Osteoblast (primary cell): ENCODE measurements around the gene ITIH4. TPM values are rescaled to one million over a fixed set of nuclear protein-coding genes. Genes with fewer than 3 reads are reported as not detected.

Experiments
- DNase-seq: peaks from one replicate; pipeline ENCODE4 v3.0.0; 2011; ENCODE audit warnings: low spot score, mixed read lengths; ENCODE audit not compliant: insufficient read length; ENCODE audit errors: missing footprints
- H2AFZ ChIP-seq: 2 replicates; pipeline ENCODE4 v1.6.0; 2011; ENCODE audit warnings: mild to moderate bottlenecking, low read length
- H3K27ac ChIP-seq: 2 replicates; pipeline ENCODE4 v1.5.1; 2011; ENCODE audit warnings: mild to moderate bottlenecking, low read depth, low read length, moderate library complexity
- H3K27me3 ChIP-seq: 2 replicates; pipeline ENCODE4 v1.6.0; 2012; ENCODE audit warnings: mild to moderate bottlenecking, control low read depth, inconsistent platforms, low read length, moderate library complexity; ENCODE audit not compliant: insufficient read depth
- H3K36me3 ChIP-seq: 2 replicates; pipeline ENCODE4 v1.5.1; 2011; ENCODE audit warnings: mild to moderate bottlenecking, low read length, control low read depth, moderate library complexity; ENCODE audit not compliant: insufficient read depth
- H3K4me1 ChIP-seq: 2 replicates; pipeline ENCODE4 v1.5.1; 2011; ENCODE audit warnings: mild to moderate bottlenecking, low read length, control low read depth, moderate library complexity; ENCODE audit not compliant: insufficient read depth
- H3K4me2 ChIP-seq: 2 replicates; pipeline ENCODE4 v1.6.0; 2011; ENCODE audit warnings: mild to moderate bottlenecking, low read length; ENCODE audit not compliant: insufficient read depth
- H3K4me3 ChIP-seq: fragments of 200-600 bp; sonication (generic); 3 replicates; pipeline ENCODE4 v1.5.1; 2012; ENCODE audit warnings: mild to moderate bottlenecking, low read length, inconsistent platforms; ENCODE audit not compliant: insufficient read depth
- H3K79me2 ChIP-seq: 2 replicates; pipeline ENCODE4 v1.6.0; 2012; ENCODE audit warnings: mild to moderate bottlenecking, low read length, control low read depth, inconsistent platforms; ENCODE audit not compliant: insufficient read depth
- H3K9me3 ChIP-seq: 2 replicates; pipeline ENCODE4 v1.5.1; 2011; ENCODE audit warnings: low read depth, low read length, control low read depth
- H4K20me1 ChIP-seq: 2 replicates; pipeline ENCODE4 v1.6.0; 2012; ENCODE audit warnings: mild to moderate bottlenecking, low read length, control low read depth; ENCODE audit not compliant: insufficient read depth
- total RNA-seq: library from RNA; depleted of rRNA; stranded (reverse); fragments of >200 nt; gene quantifications from 2 replicates; pipeline ENCODE4 v1.2.3, GENCODE V29; 2012
- TF ChIP-seq, protein P1 (sequence below): IDR thresholded peaks from 2 replicates; pipeline ENCODE4 v1.5.1; 2011; ENCODE audit warnings: mild to moderate bottlenecking, low read depth, low read length, moderate library complexity; ENCODE audit errors: extremely low read depth

The ITIH4 gene
- total RNA-seq, 1 donor = 2.5 TPM

DNA sequence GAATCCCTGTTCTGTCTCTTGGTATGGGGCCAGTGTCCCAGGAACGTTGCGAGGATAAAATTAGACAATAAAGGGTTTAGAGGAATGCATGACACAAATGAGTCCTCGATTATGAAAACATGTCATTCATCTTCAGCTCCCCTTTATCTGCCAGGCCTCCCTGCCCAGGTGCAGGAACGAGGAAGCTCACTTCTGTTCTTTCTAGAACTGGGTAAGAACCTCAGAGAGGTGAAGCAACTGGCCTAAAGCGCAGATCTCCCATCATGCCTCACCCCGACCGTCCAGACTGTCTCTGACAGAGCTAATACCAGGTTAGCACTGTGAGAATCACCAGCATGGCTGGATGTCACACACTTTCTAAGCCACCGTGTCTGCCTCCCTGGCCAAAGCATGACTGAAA lies 54.6 kb downstream of the ITIH4 start:
- Histone ChIP-seq H3K4me2 (no peak overlapping the region), H3K27me3 (peaks cover 14% of the 10 kb centered on the region), H3K9me3 (no peaks in the 10 kb centered on the region), H3K36me3 (no peaks in the 10 kb centered on the region), H2AFZ (no peak overlapping the region), H4K20me1 (no peaks in the 10 kb centered on the region), H3K79me2 (no peaks in the 10 kb centered on the region), H3K27ac (no peak overlapping the region), H3K4me1 (no peaks in the 10 kb centered on the region), H3K4me3 (no peak overlapping the region)
- TF ChIP-seq, protein P1, sequence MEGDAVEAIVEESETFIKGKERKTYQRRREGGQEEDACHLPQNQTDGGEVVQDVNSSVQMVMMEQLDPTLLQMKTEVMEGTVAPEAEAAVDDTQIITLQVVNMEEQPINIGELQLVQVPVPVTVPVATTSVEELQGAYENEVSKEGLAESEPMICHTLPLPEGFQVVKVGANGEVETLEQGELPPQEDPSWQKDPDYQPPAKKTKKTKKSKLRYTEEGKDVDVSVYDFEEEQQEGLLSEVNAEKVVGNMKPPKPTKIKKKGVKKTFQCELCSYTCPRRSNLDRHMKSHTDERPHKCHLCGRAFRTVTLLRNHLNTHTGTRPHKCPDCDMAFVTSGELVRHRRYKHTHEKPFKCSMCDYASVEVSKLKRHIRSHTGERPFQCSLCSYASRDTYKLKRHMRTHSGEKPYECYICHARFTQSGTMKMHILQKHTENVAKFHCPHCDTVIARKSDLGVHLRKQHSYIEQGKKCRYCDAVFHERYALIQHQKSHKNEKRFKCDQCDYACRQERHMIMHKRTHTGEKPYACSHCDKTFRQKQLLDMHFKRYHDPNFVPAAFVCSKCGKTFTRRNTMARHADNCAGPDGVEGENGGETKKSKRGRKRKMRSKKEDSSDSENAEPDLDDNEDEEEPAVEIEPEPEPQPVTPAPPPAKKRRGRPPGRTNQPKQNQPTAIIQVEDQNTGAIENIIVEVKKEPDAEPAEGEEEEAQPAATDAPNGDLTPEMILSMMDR = no peak
- no peak for DNase-seq

- no peak overlapping the region for H3K4me3 ChIP-seq
- H2AFZ ChIP-seq = no peak overlapping the region
- H3K4me1 ChIP-seq = no peaks in the 10 kb centered on the region
- peaks cover 4% of the 10 kb centered on the region for H3K79me2 ChIP-seq
- H3K4me2 ChIP-seq = no peak overlapping the region
- H3K9me3 ChIP-seq = no peaks in the 10 kb centered on the region
- DNase-seq = no peak
- no peak overlapping the region for H3K27ac ChIP-seq
- no peaks in the 10 kb centered on the region for H3K36me3 ChIP-seq
- H3K27me3 ChIP-seq = peaks cover 7% of the 10 kb centered on the region
- TF ChIP-seq, protein P1 = no peak
- H4K20me1 ChIP-seq = no peaks in the 10 kb centered on the region
These were observed 55.3 kb downstream of the ITIH4 start for GRCh38 chr3:52774901-52775864.

GRCh38 chr3:52774066-52774713 lies 56.3 kb downstream of the ITIH4 start:
- TF ChIP-seq, protein P1 = no peak

More at GRCh38 chr3:52774066-52774713, 56.3 kb downstream of the ITIH4 start:
- Histone ChIP-seq H3K36me3 (no peaks in the 10 kb centered on the region), H3K4me3 (no peak overlapping the region), H3K27me3 (no peaks in the 10 kb centered on the region), H3K9me3 (no peaks in the 10 kb centered on the region), H3K79me2 (peaks cover 14% of the 10 kb centered on the region), H3K4me1 (peaks cover 9% of the 10 kb centered on the region), H3K4me2 (no peak overlapping the region), H4K20me1 (no peaks in the 10 kb centered on the region), H2AFZ (no peak overlapping the region), H3K27ac (no peak overlapping the region)
- no peak for DNase-seq
